ENCODE data around the gene PILRA.
"Not testable (repeated sequence)": the region's sequence is repeated elsewhere in the genome, so short reads cannot be mapped to it uniquely, and the experiment has no call there.

The PILRA gene

GRCh38 chr7:100364480-100364879 lies 8.8 kb upstream of the PILRA start:
- no peaks in the 10 kb centered on the region for H3K4me1 ChIP-seq (ENCODE audit: insufficient read depth, low read length)
- H3K4me3 ChIP-seq (ENCODE audit: low read length) = no peak overlapping the region
- H3K9me3 ChIP-seq (ENCODE audit: low read length) = no peaks in the 10 kb centered on the region
- H2AFZ ChIP-seq (ENCODE audit: low read depth, low read length) = no peak overlapping the region
- peaks cover 41% of the 10 kb centered on the region for H3K36me3 ChIP-seq (ENCODE audit: insufficient read depth, low read length)
- H3K27me3 ChIP-seq (ENCODE audit: insufficient read depth, low read length) = no peaks in the 10 kb centered on the region

DNA sequence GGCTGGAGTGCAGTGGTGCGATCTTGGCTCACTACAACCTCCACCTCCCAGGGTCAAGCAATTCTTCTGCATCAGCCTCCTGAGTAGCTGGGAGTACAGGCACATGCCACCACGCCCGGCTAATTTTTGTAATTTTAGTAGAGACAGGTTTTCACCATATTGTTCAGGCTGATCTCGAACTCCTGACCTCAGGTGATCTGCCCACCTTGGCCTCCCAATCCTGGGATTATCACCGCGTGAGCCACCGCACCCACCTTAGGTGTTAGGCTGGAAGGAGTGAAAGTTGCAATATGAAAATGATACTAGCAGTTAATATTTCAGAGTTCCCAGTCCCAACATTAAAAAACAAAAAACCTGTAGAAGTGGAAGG lies 7.3 kb upstream of the PILRA start:
- not testable (repeated sequence) for H3K9me3 ChIP-seq (ENCODE audit: low read length); H3K27me3 ChIP-seq (ENCODE audit: insufficient read depth, low read length); H3K4me3 ChIP-seq (ENCODE audit: low read length); H2AFZ ChIP-seq (ENCODE audit: low read depth, low read length); H3K4me1 ChIP-seq (ENCODE audit: insufficient read depth, low read length)
- peaks cover 29% of the 10 kb centered on the region for H3K36me3 ChIP-seq (ENCODE audit: insufficient read depth, low read length)

DNA sequence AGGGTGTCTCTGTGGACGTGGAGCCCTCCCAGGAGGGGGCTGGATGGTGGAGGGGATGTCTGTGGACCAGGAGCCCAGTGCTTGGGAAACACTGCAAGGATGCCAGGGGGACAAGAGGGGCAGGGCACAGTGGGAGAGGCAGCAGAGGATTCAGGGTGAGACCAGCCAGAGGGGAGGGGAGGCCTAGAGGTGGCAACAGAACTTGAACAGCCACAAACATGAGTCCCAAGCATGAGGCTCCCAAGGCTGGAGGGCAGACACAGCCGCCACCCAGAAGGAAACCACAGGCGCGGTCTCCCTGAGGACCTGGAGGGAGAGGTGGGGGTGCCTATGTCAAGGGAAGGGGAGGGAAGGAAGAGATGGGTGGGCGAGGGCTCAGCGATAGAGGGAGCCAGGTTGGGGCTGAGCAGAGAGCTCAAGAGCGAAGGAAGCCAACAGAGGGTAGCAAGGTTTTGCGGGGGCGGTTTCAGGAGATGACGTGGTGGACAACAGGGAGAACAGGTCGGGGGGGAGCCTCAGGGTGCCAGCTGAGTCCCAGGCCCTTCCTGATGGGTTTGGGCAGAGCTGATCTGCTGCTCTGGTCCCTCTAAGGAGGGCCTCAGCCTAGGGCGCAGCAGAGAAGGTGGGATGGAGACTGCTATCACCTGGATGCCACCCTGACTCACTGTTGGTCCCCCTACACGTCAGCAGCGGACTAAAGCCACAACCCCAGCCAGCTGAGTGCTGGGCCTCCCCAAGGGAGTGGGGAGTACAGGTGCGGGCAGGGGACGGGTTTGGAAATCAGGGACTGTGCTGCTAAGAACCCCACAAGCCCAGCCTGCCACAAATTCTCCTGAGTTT lies 6.7 kb upstream of the PILRA start:
- H3K27me3 ChIP-seq (ENCODE audit: insufficient read depth, low read length) = no peaks in the 10 kb centered on the region
- H3K4me1 ChIP-seq (ENCODE audit: insufficient read depth, low read length) = peaks cover 3% of the 10 kb centered on the region
- no peak overlapping the region for H3K4me3 ChIP-seq (ENCODE audit: low read length)
- H2AFZ ChIP-seq (ENCODE audit: low read depth, low read length) = no peak overlapping the region
- no peaks in the 10 kb centered on the region for H3K9me3 ChIP-seq (ENCODE audit: low read length)
- peaks cover 23% of the 10 kb centered on the region for H3K36me3 ChIP-seq (ENCODE audit: insufficient read depth, low read length)

DNA sequence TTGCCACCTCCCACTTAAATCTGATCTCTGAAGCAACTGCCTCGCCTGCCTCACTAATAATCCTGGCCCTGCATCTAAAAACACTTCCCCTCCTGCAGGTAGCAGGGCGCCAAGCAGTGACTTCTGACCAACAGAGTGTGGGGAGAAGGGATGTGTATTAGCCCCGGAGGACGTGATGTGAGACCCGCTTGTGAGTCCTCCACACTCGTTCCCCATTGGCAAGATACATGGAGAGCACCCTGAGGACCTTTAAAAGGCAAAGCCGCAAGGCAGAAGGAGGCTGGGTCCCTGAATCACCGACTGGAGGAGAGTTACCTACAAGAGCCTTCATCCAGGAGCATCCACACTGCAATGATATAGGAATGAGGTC lies 6.1 kb upstream of the PILRA start:
- Histone ChIP-seq H2AFZ (ENCODE audit: low read depth, low read length) (no peak overlapping the region), H3K36me3 (ENCODE audit: insufficient read depth, low read length) (peaks cover 17% of the 10 kb centered on the region), H3K4me3 (ENCODE audit: low read length) (no peak overlapping the region), H3K9me3 (ENCODE audit: low read length) (no peaks in the 10 kb centered on the region), H3K27me3 (ENCODE audit: insufficient read depth, low read length) (no peaks in the 10 kb centered on the region), H3K4me1 (ENCODE audit: insufficient read depth, low read length) (peaks cover 3% of the 10 kb centered on the region)

- peaks cover 6% of the 10 kb centered on the region for H3K4me1 ChIP-seq (ENCODE audit: insufficient read depth, low read length)
- H3K9me3 ChIP-seq (ENCODE audit: low read length) = no peaks in the 10 kb centered on the region
- no peak overlapping the region for H3K4me3 ChIP-seq (ENCODE audit: low read length)
- H3K36me3 ChIP-seq (ENCODE audit: insufficient read depth, low read length) = peaks cover 17% of the 10 kb centered on the region
- H2AFZ ChIP-seq (ENCODE audit: low read depth, low read length) = no peak overlapping the region
- no peaks in the 10 kb centered on the region for H3K27me3 ChIP-seq (ENCODE audit: insufficient read depth, low read length)
Observed at GRCh38 chr7:100367676-100368613, 5.3 kb upstream of the PILRA start.

- peaks cover 10% of the 10 kb centered on the region for H3K36me3 ChIP-seq (ENCODE audit: insufficient read depth, low read length)
- H3K4me3 ChIP-seq (ENCODE audit: low read length) = no peak overlapping the region
- no peaks in the 10 kb centered on the region for H3K9me3 ChIP-seq (ENCODE audit: low read length)
- no peaks in the 10 kb centered on the region for H3K27me3 ChIP-seq (ENCODE audit: insufficient read depth, low read length)
- peaks cover 13% of the 10 kb centered on the region for H3K4me1 ChIP-seq (ENCODE audit: insufficient read depth, low read length)
- H2AFZ ChIP-seq (ENCODE audit: low read depth, low read length) = no peak overlapping the region
Observed at GRCh38 chr7:100369105-100369504, 4.2 kb upstream of the PILRA start.

- Histone ChIP-seq H3K4me1 (ENCODE audit: insufficient read depth, low read length) (peaks cover 13% of the 10 kb centered on the region), H3K4me3 (ENCODE audit: low read length) (no peak overlapping the region), H3K9me3 (ENCODE audit: low read length) (no peaks in the 10 kb centered on the region)
Observed at GRCh38 chr7:100370303-100370702, 3.0 kb upstream of the PILRA start.

DNA sequence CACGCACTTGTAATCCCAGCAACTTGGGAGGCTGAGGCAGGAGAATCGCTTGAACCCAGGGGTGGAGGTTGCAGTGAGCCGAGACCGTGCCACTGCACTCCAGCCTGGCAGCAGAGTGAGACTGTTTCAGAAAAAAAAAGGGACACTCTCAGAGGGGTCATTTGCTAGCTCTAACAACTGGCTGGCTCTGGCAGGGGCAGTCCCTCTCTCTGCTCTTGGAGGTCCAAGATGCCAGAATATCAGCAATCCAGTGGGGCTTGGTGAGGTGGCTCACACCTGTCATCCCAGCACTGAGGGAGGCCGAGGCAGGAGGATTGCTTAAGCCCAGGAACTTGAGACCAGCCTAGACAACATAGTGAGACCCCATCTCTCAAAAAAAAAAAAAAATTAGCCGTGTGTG lies 2.5 kb upstream of the PILRA start:
- Histone ChIP-seq H2AFZ (ENCODE audit: low read depth, low read length) (no peak overlapping the region), H3K27me3 (ENCODE audit: insufficient read depth, low read length) (no peaks in the 10 kb centered on the region), H3K9me3 (ENCODE audit: low read length) (no peaks in the 10 kb centered on the region), H3K4me1 (ENCODE audit: insufficient read depth, low read length) (peaks cover 13% of the 10 kb centered on the region), H3K36me3 (ENCODE audit: insufficient read depth, low read length) (peaks cover 10% of the 10 kb centered on the region), H3K4me3 (ENCODE audit: low read length) (no peak overlapping the region)

More at GRCh38 chr7:100370303-100370702, 3.0 kb upstream of the PILRA start:
- H3K27me3 ChIP-seq (ENCODE audit: insufficient read depth, low read length) = no peaks in the 10 kb centered on the region
- H3K36me3 ChIP-seq (ENCODE audit: insufficient read depth, low read length) = peaks cover 10% of the 10 kb centered on the region
- H2AFZ ChIP-seq (ENCODE audit: low read depth, low read length) = no peak overlapping the region

- peaks cover 13% of the 10 kb centered on the region for H3K4me1 ChIP-seq (ENCODE audit: insufficient read depth, low read length)
- no peak overlapping the region for H2AFZ ChIP-seq (ENCODE audit: low read depth, low read length)
- H3K9me3 ChIP-seq (ENCODE audit: low read length) = no peaks in the 10 kb centered on the region
- H3K36me3 ChIP-seq (ENCODE audit: insufficient read depth, low read length) = peaks cover 10% of the 10 kb centered on the region
- H3K27me3 ChIP-seq (ENCODE audit: insufficient read depth, low read length) = no peaks in the 10 kb centered on the region
- no peak overlapping the region for H3K4me3 ChIP-seq (ENCODE audit: low read length)
Observed at GRCh38 chr7:100371561-100372171, 1.6 kb upstream of the PILRA start.

- Histone ChIP-seq H2AFZ (ENCODE audit: low read depth, low read length) (no peak overlapping the region), H3K4me3 (ENCODE audit: low read length) (no peak overlapping the region), H3K9me3 (ENCODE audit: low read length) (no peaks in the 10 kb centered on the region), H3K27me3 (ENCODE audit: insufficient read depth, low read length) (no peaks in the 10 kb centered on the region), H3K36me3 (ENCODE audit: insufficient read depth, low read length) (peaks cover 5% of the 10 kb centered on the region), H3K4me1 (ENCODE audit: insufficient read depth, low read length) (peaks cover 13% of the 10 kb centered on the region)
Observed at GRCh38 chr7:100372256-100372655, 1.0 kb upstream of the PILRA start.

GRCh38 chr7:100372694-100373093 lies 593 bp upstream of the PILRA start:
- Histone ChIP-seq H3K27me3 (ENCODE audit: insufficient read depth, low read length) (no peaks in the 10 kb centered on the region), H3K9me3 (ENCODE audit: low read length) (no peaks in the 10 kb centered on the region), H3K36me3 (ENCODE audit: insufficient read depth, low read length) (peaks cover under 1% of the 10 kb centered on the region), H3K4me1 (ENCODE audit: insufficient read depth, low read length) (peaks cover 13% of the 10 kb centered on the region), H3K4me3 (ENCODE audit: low read length) (no peak overlapping the region), H2AFZ (ENCODE audit: low read depth, low read length) (no peak overlapping the region)

- peaks cover 13% of the 10 kb centered on the region for H3K4me1 ChIP-seq (ENCODE audit: insufficient read depth, low read length)
- H2AFZ ChIP-seq (ENCODE audit: low read depth, low read length); H3K27me3 ChIP-seq (ENCODE audit: insufficient read depth, low read length); H3K9me3 ChIP-seq (ENCODE audit: low read length); H3K36me3 ChIP-seq (ENCODE audit: insufficient read depth, low read length); H3K4me3 ChIP-seq (ENCODE audit: low read length): not testable (repeated sequence)
Observed at GRCh38 chr7:100373870-100374598, 747 bp downstream of the PILRA start.

All from neuron (in vitro differentiated cells).